ENCODE measurements around the gene NT5C2. TPM values are rescaled to one million over a fixed set of nuclear protein-coding genes. Genes with fewer than 3 reads are reported as not detected.
"Not testable (repeated sequence)": the region's sequence is repeated elsewhere in the genome, so short reads cannot be mapped to it uniquely, and the experiment has no call there.

Gene NT5C2
- total and polyA plus RNA-seq, 2 donors (not counting 3 experiments of a cell fraction or from before 2014, with no cell fraction given): 47.2 to 69.9 TPM

DNA sequence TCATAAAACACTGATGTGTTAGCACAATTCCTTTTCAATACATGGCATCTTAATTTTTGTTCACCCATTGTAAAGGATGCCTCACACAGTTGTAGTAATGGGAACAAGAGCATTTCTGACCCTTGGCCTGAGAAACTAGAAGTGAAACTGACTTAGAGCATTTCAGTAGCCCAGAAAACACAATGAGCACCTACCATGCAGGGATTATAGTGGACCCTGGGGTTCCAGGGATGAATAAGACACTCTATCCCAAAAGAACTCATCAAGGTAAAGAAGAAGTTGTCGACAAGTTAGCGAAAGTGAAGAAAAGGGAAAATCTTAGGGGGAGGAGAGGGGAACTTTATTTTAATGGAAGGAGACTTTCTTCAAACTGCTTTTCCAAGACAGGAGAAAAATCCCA is 125.6 kb downstream of the NT5C2 start:
- no peak overlapping the region for H3K4me3 ChIP-seq (replicated peaks in 1 of 3; ENCODE audit: insufficient read depth in 1 of 3, low read depth in 1 of 3, low read length in 3 of 3)
- no peaks in the 10 kb centered on the region for H4K20me1 ChIP-seq (replicated peaks; ENCODE audit: control insufficient read depth, extremely low read depth, insufficient read depth, low read length)
- H3K4me1 ChIP-seq (ENCODE audit: control insufficient read depth, extremely low read depth, insufficient read depth, low read length): peaks cover 2% of the 10 kb centered on the region
- no peaks in the 10 kb centered on the region for H3K36me3 ChIP-seq (ENCODE audit: control insufficient read depth in 2 of 2, extremely low read depth in 1 of 2, insufficient read depth in 2 of 2, low read length in 2 of 2)
- H2AFZ ChIP-seq (ENCODE audit: low read depth, low read length): no peak overlapping the region
- no peak overlapping the region for H3K27ac ChIP-seq (ENCODE audit: insufficient read depth, low read depth, low read length)
- BruUV-seq (replicated peaks): no TSS peak
- H3K9me3 ChIP-seq (replicated peaks; ENCODE audit: control insufficient read depth, insufficient read depth, low read length): no peaks in the 10 kb centered on the region
- H3K27me3 ChIP-seq (ENCODE audit: control insufficient read depth in 2 of 2, insufficient read depth in 2 of 2, low read length in 2 of 2): no peaks in the 10 kb centered on the region
- POLR2A ChIA-PET: no interaction called here
- no peak for TF ChIP-seq GATA2 (IDR thresholded peaks at IDR 0.05; ENCODE audit: insufficient read depth, insufficient read length, low read depth, low read length)
- TF ChIP-seq, protein P1, sequence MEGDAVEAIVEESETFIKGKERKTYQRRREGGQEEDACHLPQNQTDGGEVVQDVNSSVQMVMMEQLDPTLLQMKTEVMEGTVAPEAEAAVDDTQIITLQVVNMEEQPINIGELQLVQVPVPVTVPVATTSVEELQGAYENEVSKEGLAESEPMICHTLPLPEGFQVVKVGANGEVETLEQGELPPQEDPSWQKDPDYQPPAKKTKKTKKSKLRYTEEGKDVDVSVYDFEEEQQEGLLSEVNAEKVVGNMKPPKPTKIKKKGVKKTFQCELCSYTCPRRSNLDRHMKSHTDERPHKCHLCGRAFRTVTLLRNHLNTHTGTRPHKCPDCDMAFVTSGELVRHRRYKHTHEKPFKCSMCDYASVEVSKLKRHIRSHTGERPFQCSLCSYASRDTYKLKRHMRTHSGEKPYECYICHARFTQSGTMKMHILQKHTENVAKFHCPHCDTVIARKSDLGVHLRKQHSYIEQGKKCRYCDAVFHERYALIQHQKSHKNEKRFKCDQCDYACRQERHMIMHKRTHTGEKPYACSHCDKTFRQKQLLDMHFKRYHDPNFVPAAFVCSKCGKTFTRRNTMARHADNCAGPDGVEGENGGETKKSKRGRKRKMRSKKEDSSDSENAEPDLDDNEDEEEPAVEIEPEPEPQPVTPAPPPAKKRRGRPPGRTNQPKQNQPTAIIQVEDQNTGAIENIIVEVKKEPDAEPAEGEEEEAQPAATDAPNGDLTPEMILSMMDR (IDR thresholded peaks at IDR 0.05; ENCODE audit: extremely low read depth in 1 of 2, insufficient read depth in 1 of 2, low read depth in 1 of 2, low read length in 2 of 2): no peak
- TF ChIP-seq, protein P2, sequence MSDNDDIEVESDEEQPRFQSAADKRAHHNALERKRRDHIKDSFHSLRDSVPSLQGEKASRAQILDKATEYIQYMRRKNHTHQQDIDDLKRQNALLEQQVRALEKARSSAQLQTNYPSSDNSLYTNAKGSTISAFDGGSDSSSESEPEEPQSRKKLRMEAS (IDR thresholded peaks at IDR 0.05; ENCODE audit: insufficient read depth, insufficient read length): no peak
- no peak for TF ChIP-seq POLR2AphosphoS5 (IDR thresholded peaks at IDR 0.05; ENCODE audit: insufficient read depth, low read depth, low read length)
- no peak for TF ChIP-seq FOS (IDR thresholded peaks at IDR 0.05; ENCODE audit: borderline replicate concordance, insufficient read depth, low read length)
- TF ChIP-seq POLR2A (IDR thresholded peaks at IDR 0.05; ENCODE audit: low read depth, low read length): no peak
- no peak for TF ChIP-seq EZH2 (IDR thresholded peaks at IDR 0.05; ENCODE audit: borderline replicate concordance, low read depth, low read length, severe bottlenecking)
- no peak for TF ChIP-seq JUN (IDR thresholded peaks at IDR 0.05; ENCODE audit: borderline replicate concordance, insufficient read depth, insufficient read length, low read depth)
- TF ChIP-seq MYC (IDR thresholded peaks at IDR 0.05; ENCODE audit: low read depth, low read length): no peak
- no peaks in the 10 kb centered on the region for H3K9me1 ChIP-seq (replicated peaks; ENCODE audit: control insufficient read depth, extremely low read depth, insufficient read depth, low read length)
- H3K9ac ChIP-seq (replicated peaks; ENCODE audit: extremely low read depth, insufficient read depth, low read length): no peak overlapping the region
- dilution Hi-C loops (cut with MboI; ENCODE audit: extremely low pct_ligation_motif_present, low sequenced_read_pairs) (no loop called here), intact Hi-C loops (cut with micrococcal nuclease) (no loop called here)
- no peak overlapping the region for H3K4me2 ChIP-seq (ENCODE audit: insufficient read depth, low read length)
- no peak for FAIRE-seq
- no peak for DNase-seq (ENCODE audit: low read depth, low spot score)
- CTCF ChIA-PET: interaction anchor here (0.9 to 4.2 kb wide), 3 partner anchors 150 to 177 kb away, joined by 3 to 40 read pairs (median 15); partner anchors contain the start of gene CNNM2
- H3K79me2 ChIP-seq (ENCODE audit: control insufficient read depth, insufficient read depth, low read length): no peaks in the 10 kb centered on the region

DNA sequence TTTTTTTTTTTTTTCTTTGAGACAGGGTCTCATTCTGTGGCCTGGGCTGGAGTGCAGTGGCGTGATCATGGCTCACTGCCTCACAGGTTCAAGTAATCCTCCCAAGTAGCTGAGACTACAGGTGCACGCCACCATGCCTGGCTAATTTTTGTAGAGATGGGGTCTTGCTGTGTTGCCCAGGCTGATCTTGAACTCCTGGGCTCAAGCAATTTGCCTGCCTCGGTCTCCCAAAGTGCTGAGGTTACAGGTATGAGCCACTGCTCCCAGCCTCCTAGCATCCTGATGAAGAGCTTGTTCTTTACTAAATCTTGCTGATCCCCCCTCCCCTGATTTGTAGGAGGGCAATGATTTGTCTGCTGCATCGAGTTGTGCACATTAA is 126.0 kb downstream of the NT5C2 start:
- H3K79me2 ChIP-seq (ENCODE audit: control insufficient read depth, insufficient read depth, low read length); H3K9ac ChIP-seq (replicated peaks; ENCODE audit: extremely low read depth, insufficient read depth, low read length); H4K20me1 ChIP-seq (replicated peaks; ENCODE audit: control insufficient read depth, extremely low read depth, insufficient read depth, low read length); H3K4me2 ChIP-seq (ENCODE audit: insufficient read depth, low read length); H3K4me1 ChIP-seq (ENCODE audit: control insufficient read depth, extremely low read depth, insufficient read depth, low read length); H3K27ac ChIP-seq (ENCODE audit: insufficient read depth, low read depth, low read length); H3K36me3 ChIP-seq (ENCODE audit: control insufficient read depth in 2 of 2, extremely low read depth in 1 of 2, insufficient read depth in 2 of 2, low read length in 2 of 2); dilution Hi-C loops (cut with MboI; ENCODE audit: extremely low pct_ligation_motif_present, low sequenced_read_pairs); POLR2A ChIA-PET; intact Hi-C loops (cut with micrococcal nuclease); H3K27me3 ChIP-seq (ENCODE audit: control insufficient read depth in 2 of 2, insufficient read depth in 2 of 2, low read length in 2 of 2); H3K4me3 ChIP-seq (replicated peaks in 1 of 3; ENCODE audit: insufficient read depth in 1 of 3, low read depth in 1 of 3, low read length in 3 of 3); H2AFZ ChIP-seq (ENCODE audit: low read depth, low read length); H3K9me1 ChIP-seq (replicated peaks; ENCODE audit: control insufficient read depth, extremely low read depth, insufficient read depth, low read length); FAIRE-seq; H3K9me3 ChIP-seq (replicated peaks; ENCODE audit: control insufficient read depth, insufficient read depth, low read length); DNase-seq (ENCODE audit: low read depth, low spot score); BruUV-seq (replicated peaks): not testable (repeated sequence)
- CTCF ChIA-PET: interaction anchor here (0.9 to 1.3 kb wide), 3 partner anchors 149 to 178 kb away, joined by 3 to 6 read pairs (median 3); partner anchors contain the start of gene CNNM2

All from endothelial cell of umbilical vein (primary cell).